Stromal cell of bone marrow (primary cell): ENCODE data around the gene SLCO4A1.
"Not testable (repeated sequence)": the region's sequence is repeated elsewhere in the genome, so short reads cannot be mapped to it uniquely, and the experiment has no call there.

ENCODE experiments used
- DNase-seq: peaks from one replicate; pipeline ENCODE4 v3.0.0-alpha.2; 2012; ENCODE audit warnings: low read depth

The SLCO4A1 gene

GRCh38 chr20:62623488-62624324 lies 18.6 kb upstream of the SLCO4A1 start:
- DNase-seq: peak; percentile 61

- no peak for DNase-seq
Observed at GRCh38 chr20:62624325-62624690, 18.0 kb upstream of the SLCO4A1 start.

- DNase-seq: no peak
Observed at GRCh38 chr20:62624719-62625453, 17.4 kb upstream of the SLCO4A1 start.

- DNase-seq: no peak
Observed at GRCh38 chr20:62625516-62625915, 16.8 kb upstream of the SLCO4A1 start.

GRCh38 chr20:62625921-62626547 lies 16.3 kb upstream of the SLCO4A1 start:
- DNase-seq: no peak

- not testable (repeated sequence) for DNase-seq
Observed at GRCh38 chr20:62627425-62627824, 14.9 kb upstream of the SLCO4A1 start.

- DNase-seq: no peak
Observed at GRCh38 chr20:62627901-62628612, 14.2 kb upstream of the SLCO4A1 start.

GRCh38 chr20:62628691-62629090 lies 13.6 kb upstream of the SLCO4A1 start:
- DNase-seq: no peak

GRCh38 chr20:62629864-62630470 lies 12.3 kb upstream of the SLCO4A1 start:
- no peak for DNase-seq

- no peak for DNase-seq
Observed at GRCh38 chr20:62631336-62632308, 10.7 kb upstream of the SLCO4A1 start.

GRCh38 chr20:62632575-62633090 lies 9.7 kb upstream of the SLCO4A1 start:
- DNase-seq: no peak

- no peak for DNase-seq
Observed at GRCh38 chr20:62633598-62634329, 8.5 kb upstream of the SLCO4A1 start.

- DNase-seq: no peak
Observed at GRCh38 chr20:62634330-62634967, 7.9 kb upstream of the SLCO4A1 start.

- no peak for DNase-seq
Observed at GRCh38 chr20:62635232-62635631, 7.1 kb upstream of the SLCO4A1 start.

- no peak for DNase-seq
Observed at GRCh38 chr20:62635852-62636251, 6.5 kb upstream of the SLCO4A1 start.

GRCh38 chr20:62636446-62636845 lies 5.9 kb upstream of the SLCO4A1 start:
- DNase-seq: no peak

- no peak for DNase-seq
Observed at GRCh38 chr20:62637110-62637509, 5.2 kb upstream of the SLCO4A1 start.

GRCh38 chr20:62637521-62638054 lies 4.7 kb upstream of the SLCO4A1 start:
- no peak for DNase-seq

GRCh38 chr20:62638055-62638570 lies 4.2 kb upstream of the SLCO4A1 start:
- DNase-seq: no peak
